ENCODE results near the gene DSTYK.

Gene DSTYK

DNA sequence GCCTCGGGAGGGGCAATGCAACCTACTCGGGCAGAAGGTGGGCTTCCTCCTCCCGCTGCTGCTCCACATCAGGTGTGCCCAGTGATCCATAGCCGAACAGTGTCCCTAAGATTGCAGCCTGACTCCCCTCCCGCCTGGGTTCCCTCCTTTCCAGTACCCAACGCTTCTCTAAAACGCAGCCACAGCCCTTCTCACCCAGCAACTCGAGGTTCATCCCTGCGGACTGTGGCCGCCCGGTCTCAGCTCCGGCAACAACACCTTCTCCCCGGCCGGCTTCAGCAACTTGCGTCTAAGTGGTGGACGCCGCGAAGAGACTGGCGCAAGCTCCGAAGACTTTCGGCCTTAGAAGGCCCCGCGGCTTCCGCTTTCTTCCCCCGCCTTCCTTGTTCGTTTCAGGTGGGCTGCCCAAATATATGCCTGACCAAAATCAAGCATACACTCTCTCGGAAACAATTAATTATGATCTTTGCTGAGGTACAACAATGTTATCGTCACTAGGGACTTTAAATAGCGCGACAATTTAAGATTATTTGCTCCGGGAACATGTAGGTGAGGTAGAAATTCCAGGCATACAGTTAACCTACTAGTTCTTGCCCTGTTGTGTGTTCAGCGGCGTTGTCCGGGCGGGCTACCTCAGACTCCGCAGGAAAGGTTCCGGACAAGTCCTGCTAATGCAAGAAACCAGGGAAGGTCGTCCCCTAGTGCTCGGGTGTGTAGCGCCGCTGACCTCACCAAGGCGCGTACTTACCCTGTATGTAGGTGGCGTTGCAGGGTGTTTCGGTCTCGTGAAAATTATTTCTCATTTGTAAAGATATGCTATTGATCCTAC, 89.6 kb downstream of the DSTYK start, which contains the start of gene RBBP5:
Gene RBBP5 (minus strand): TSS at position 319 of the 829 bp plus-strand sequence. CDS start 105 bp downstream, at position 214.
- H3K4me3 ChIP-seq (replicated peaks; ENCODE audit: low read depth, low read length) = peak within 1 kb of the TSS; percentile 98
- DNase-seq (ENCODE audit: extremely low read depth, low read depth) = peak; percentile 94
- TF ChIP-seq, protein P1, sequence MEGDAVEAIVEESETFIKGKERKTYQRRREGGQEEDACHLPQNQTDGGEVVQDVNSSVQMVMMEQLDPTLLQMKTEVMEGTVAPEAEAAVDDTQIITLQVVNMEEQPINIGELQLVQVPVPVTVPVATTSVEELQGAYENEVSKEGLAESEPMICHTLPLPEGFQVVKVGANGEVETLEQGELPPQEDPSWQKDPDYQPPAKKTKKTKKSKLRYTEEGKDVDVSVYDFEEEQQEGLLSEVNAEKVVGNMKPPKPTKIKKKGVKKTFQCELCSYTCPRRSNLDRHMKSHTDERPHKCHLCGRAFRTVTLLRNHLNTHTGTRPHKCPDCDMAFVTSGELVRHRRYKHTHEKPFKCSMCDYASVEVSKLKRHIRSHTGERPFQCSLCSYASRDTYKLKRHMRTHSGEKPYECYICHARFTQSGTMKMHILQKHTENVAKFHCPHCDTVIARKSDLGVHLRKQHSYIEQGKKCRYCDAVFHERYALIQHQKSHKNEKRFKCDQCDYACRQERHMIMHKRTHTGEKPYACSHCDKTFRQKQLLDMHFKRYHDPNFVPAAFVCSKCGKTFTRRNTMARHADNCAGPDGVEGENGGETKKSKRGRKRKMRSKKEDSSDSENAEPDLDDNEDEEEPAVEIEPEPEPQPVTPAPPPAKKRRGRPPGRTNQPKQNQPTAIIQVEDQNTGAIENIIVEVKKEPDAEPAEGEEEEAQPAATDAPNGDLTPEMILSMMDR (IDR thresholded peaks at IDR 0.05; ENCODE audit: low read depth, low read length, missing control alignments) = peak; percentile 78

- TF ChIP-seq, protein P1 (IDR thresholded peaks at IDR 0.05; ENCODE audit: low read depth, low read length, missing control alignments) = no peak
- no peak overlapping the region for H3K4me3 ChIP-seq (replicated peaks; ENCODE audit: low read depth, low read length)
- no peak for DNase-seq (ENCODE audit: extremely low read depth, low read depth)
Observed at GRCh38 chr1:205118752-205119151, 92.8 kb downstream of the DSTYK start.

GRCh38 chr1:205111354-205111753, 100.1 kb downstream of the DSTYK start:
- DNase-seq (ENCODE audit: extremely low read depth, low read depth) = no peak
- TF ChIP-seq, protein P1 (IDR thresholded peaks at IDR 0.05; ENCODE audit: low read depth, low read length, missing control alignments) = no peak
- H3K4me3 ChIP-seq (replicated peaks; ENCODE audit: low read depth, low read length) = no peak overlapping the region

- DNase-seq (ENCODE audit: extremely low read depth, low read depth) = no peak
- TF ChIP-seq, protein P1 (IDR thresholded peaks at IDR 0.05; ENCODE audit: low read depth, low read length, missing control alignments) = no peak
- H3K4me3 ChIP-seq (replicated peaks; ENCODE audit: low read depth, low read length) = no peak overlapping the region
Observed at GRCh38 chr1:205109711-205110110, 101.8 kb downstream of the DSTYK start.

DNA sequence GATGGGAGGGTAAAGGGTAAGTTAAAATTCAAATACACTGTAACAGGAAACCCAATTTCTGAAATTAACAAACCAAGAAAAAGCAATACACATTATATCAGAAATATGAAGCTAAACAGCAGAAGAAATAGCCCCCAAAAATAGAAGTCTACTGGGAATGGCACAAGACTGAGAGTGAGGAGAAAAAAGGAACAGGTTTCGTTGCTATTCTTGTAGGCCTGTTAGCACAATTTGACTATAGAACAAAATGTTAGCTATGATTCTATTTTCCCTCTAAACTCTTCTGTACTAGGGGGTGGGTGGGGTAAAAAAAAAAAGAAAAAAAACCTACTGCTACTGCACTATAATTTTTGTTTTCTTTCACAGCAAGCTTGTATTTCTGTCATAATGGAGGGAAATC, 102.2 kb downstream of the DSTYK start:
- no peak for DNase-seq (ENCODE audit: extremely low read depth, low read depth)
- TF ChIP-seq, protein P1 (IDR thresholded peaks at IDR 0.05; ENCODE audit: low read depth, low read length, missing control alignments) = no peak
- no peak overlapping the region for H3K4me3 ChIP-seq (replicated peaks; ENCODE audit: low read depth, low read length)

DNA sequence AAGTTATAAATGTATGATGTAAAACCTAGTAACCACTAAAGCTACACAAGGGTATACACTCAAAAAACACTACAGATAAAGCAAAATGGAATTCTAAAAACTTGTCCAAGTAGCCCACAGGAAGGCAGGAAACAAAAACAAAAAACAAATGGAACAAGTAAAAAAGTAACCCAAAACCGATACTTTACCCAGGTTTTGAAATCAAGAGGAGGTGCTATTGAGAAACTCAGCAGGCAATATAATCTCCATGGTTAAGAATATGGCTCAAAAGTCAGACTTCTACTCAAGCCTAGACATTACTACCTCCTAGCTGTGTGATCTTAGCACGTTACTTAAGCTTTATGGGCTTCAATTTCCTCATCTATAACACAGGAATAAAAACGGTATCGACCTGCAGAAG, 103.0 kb downstream of the DSTYK start:
- TF ChIP-seq, protein P1 (IDR thresholded peaks at IDR 0.05; ENCODE audit: low read depth, low read length, missing control alignments) = no peak
- DNase-seq (ENCODE audit: extremely low read depth, low read depth) = no peak
- H3K4me3 ChIP-seq (replicated peaks; ENCODE audit: low read depth, low read length) = no peak overlapping the region

Measured in HFF-Myc (cell line).